ENCODE measurements around the gene SMIM3. TPM values are rescaled to one million over a fixed set of nuclear protein-coding genes. Genes with fewer than 3 reads are reported as not detected.
"Not testable (repeated sequence)": the region's sequence is repeated elsewhere in the genome, so short reads cannot be mapped to it uniquely, and the experiment has no call there.

The SMIM3 gene
- total and polyA plus RNA-seq, 4 donors = 14.0 to 54.8 (median 17.0) TPM

GRCh38 chr5:150734579-150735384 lies 43.8 kb upstream of the SMIM3 start:
- no peak for TF ChIP-seq CTCF (IDR thresholded peaks at IDR 0.05; ENCODE audit: control extremely low read depth, extremely low read depth)
- Histone ChIP-seq H3K9me3 (ENCODE audit: control insufficient read depth in 4 of 4, insufficient read depth in 3 of 4, low read length in 3 of 4) (peaks cover 0 to 4% (median 0%) of the 10 kb centered on the region in 4 donors), H3K27me3 (ENCODE audit: control insufficient read depth in 3 of 3, insufficient read depth in 3 of 3, low read length in 2 of 3) (no peaks in the 10 kb centered on the region), H3K36me3 (ENCODE audit: control insufficient read depth in 4 of 4, insufficient read depth in 4 of 4, low read length in 4 of 4) (peaks cover 5 to 44% (median 32%) of the 10 kb centered on the region in 4 donors), H3K27ac (ENCODE audit: low read depth in 1 of 2, low read length in 1 of 2) (peak overlapping the region in 1 of 2 donors; percentile 49), H3K9ac (ENCODE audit: insufficient read depth in 1 of 2, low read length in 2 of 2) (no peak overlapping the region), H3K4me3 (no peak overlapping the region), H3K4me1 (ENCODE audit: control insufficient read depth in 5 of 5, insufficient read depth in 5 of 5, low read length in 5 of 5) (peaks cover 0 to 3% (median 0%) of the 10 kb centered on the region in 5 donors)
- no peak for DNase-seq
- WGBS, 2 donors = 54 to 82% methylated on average over 7 of the region's 7 CpGs
- ATAC-seq (ENCODE audit: insufficient read depth, low FRiP score) = no peak

GRCh38 chr5:150738862-150739261 lies 39.7 kb upstream of the SMIM3 start:
- H3K4me3 ChIP-seq = no peak overlapping the region
- ATAC-seq (ENCODE audit: insufficient read depth, low FRiP score) (no peak), DNase-seq (no peak)
- H3K9ac ChIP-seq (ENCODE audit: insufficient read depth in 1 of 2, low read length in 2 of 2) = no peak overlapping the region
- no peak overlapping the region for H3K27ac ChIP-seq (ENCODE audit: low read depth in 1 of 2, low read length in 1 of 2)
- peaks cover 2 to 41% (median 16%) of the 10 kb centered on the region in 4 donors for H3K36me3 ChIP-seq (ENCODE audit: control insufficient read depth in 4 of 4, insufficient read depth in 4 of 4, low read length in 4 of 4)
- no peak for TF ChIP-seq CTCF (IDR thresholded peaks at IDR 0.05; ENCODE audit: control extremely low read depth, extremely low read depth)
- WGBS, 2 donors = 94 to 96% methylated on average over 7 of the region's 7 CpGs
- peaks cover 0 to 3% (median 0%) of the 10 kb centered on the region in 5 donors for H3K4me1 ChIP-seq (ENCODE audit: control insufficient read depth in 5 of 5, insufficient read depth in 5 of 5, low read length in 5 of 5)
- H3K9me3 ChIP-seq (ENCODE audit: control insufficient read depth in 4 of 4, insufficient read depth in 3 of 4, low read length in 3 of 4) = peaks cover 0 to 4% (median 0%) of the 10 kb centered on the region in 4 donors
- no peaks in the 10 kb centered on the region for H3K27me3 ChIP-seq (ENCODE audit: control insufficient read depth in 3 of 3, insufficient read depth in 3 of 3, low read length in 2 of 3)

GRCh38 chr5:150740992-150741391 lies 37.6 kb upstream of the SMIM3 start:
- Histone ChIP-seq H3K4me1 (ENCODE audit: control insufficient read depth in 5 of 5, insufficient read depth in 5 of 5, low read length in 5 of 5) (peaks cover 0 to 2% (median 0%) of the 10 kb centered on the region in 5 donors), H3K4me3 (no peak overlapping the region), H3K9me3 (ENCODE audit: control insufficient read depth in 4 of 4, insufficient read depth in 3 of 4, low read length in 3 of 4) (no peaks in the 10 kb centered on the region), H3K36me3 (ENCODE audit: control insufficient read depth in 4 of 4, insufficient read depth in 4 of 4, low read length in 4 of 4) (peaks cover 0 to 22% (median 11%) of the 10 kb centered on the region in 4 donors), H3K27me3 (ENCODE audit: control insufficient read depth in 3 of 3, insufficient read depth in 3 of 3, low read length in 2 of 3) (no peaks in the 10 kb centered on the region), H3K9ac (ENCODE audit: insufficient read depth in 1 of 2, low read length in 2 of 2) (no peak overlapping the region), H3K27ac (ENCODE audit: low read depth in 1 of 2, low read length in 1 of 2) (no peak overlapping the region)
- no peak for DNase-seq
- no peak for ATAC-seq (ENCODE audit: insufficient read depth, low FRiP score)
- no peak for TF ChIP-seq CTCF (IDR thresholded peaks at IDR 0.05; ENCODE audit: control extremely low read depth, extremely low read depth)

DNA sequence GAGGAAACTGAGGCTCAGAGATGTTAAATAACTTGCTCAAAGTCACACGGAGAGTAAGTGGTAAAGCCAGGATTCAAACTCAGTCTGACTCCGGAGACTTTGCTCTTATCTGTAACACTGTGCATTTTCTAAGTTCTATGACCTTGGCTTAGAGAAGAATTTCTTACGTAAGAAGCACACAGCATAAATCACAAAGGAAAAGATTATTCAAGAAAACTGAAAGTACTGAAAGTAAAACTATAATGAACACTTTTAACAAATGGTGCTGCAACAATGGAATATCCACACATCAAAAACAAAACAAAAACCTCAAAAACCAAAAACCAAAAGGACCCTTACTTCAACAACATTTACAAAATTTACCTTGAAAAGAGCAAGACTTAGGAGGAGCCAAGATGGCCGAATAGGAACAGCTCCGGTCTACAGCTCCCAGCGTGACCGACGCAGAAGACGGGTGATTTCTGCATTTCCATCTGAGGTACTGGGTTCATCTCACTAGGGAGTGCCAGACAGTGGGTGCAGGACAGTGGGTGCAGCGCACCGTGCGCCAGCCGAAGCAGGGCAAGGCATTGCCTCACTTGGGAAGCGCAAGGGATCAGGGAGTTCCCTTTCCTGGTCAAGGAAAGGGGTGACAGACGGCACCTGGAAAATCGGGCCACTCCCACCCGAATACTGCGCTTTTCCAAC lies 36.0 kb upstream of the SMIM3 start:
- not testable (repeated sequence) for DNase-seq; H3K9me3 ChIP-seq (ENCODE audit: control insufficient read depth in 4 of 4, insufficient read depth in 3 of 4, low read length in 3 of 4); H3K9ac ChIP-seq (ENCODE audit: insufficient read depth in 1 of 2, low read length in 2 of 2); H3K27ac ChIP-seq (ENCODE audit: low read depth in 1 of 2, low read length in 1 of 2); ATAC-seq (ENCODE audit: insufficient read depth, low FRiP score); H3K4me3 ChIP-seq; H3K27me3 ChIP-seq (ENCODE audit: control insufficient read depth in 3 of 3, insufficient read depth in 3 of 3, low read length in 2 of 3); H3K4me1 ChIP-seq (ENCODE audit: control insufficient read depth in 5 of 5, insufficient read depth in 5 of 5, low read length in 5 of 5)
- WGBS, 2 donors = 92% methylated on average over 14 to 18 of the region's 18 CpGs
- peaks cover 0 to 11% (median 7%) of the 10 kb centered on the region in 4 donors for H3K36me3 ChIP-seq (ENCODE audit: control insufficient read depth in 4 of 4, insufficient read depth in 4 of 4, low read length in 4 of 4)

DNA sequence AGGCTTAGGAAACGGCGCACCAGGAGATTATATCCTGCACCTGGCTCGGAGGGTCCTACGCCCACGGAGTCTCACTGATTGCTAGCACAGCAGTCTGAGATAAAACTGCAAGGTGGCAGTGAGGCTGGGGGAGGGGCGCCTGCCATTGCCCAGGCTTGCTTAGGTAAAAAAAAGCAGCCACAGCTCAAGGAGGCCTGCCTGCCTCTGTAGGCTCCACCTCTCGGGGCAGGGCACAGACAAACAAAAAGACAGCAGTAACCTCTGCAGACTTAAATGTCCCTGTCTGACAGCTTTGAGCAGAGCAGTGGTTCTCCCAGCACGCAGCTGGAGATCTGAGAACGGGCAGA lies 35.4 kb upstream of the SMIM3 start:
- DNase-seq = not testable (repeated sequence)
- peaks cover 0 to 11% (median 7%) of the 10 kb centered on the region in 4 donors for H3K36me3 ChIP-seq (ENCODE audit: control insufficient read depth in 4 of 4, insufficient read depth in 4 of 4, low read length in 4 of 4)

More for the DNA sequence above, 35.4 kb upstream of the SMIM3 start:
- not testable (repeated sequence) for H3K27me3 ChIP-seq (ENCODE audit: control insufficient read depth in 3 of 3, insufficient read depth in 3 of 3, low read length in 2 of 3); H3K9ac ChIP-seq (ENCODE audit: insufficient read depth in 1 of 2, low read length in 2 of 2); H3K9me3 ChIP-seq (ENCODE audit: control insufficient read depth in 4 of 4, insufficient read depth in 3 of 4, low read length in 3 of 4); H3K4me1 ChIP-seq (ENCODE audit: control insufficient read depth in 5 of 5, insufficient read depth in 5 of 5, low read length in 5 of 5); ATAC-seq (ENCODE audit: insufficient read depth, low FRiP score); H3K27ac ChIP-seq (ENCODE audit: low read depth in 1 of 2, low read length in 1 of 2); H3K4me3 ChIP-seq
- WGBS, 2 donors = 96 to 99% methylated on average over 8 to 9 of the region's 9 CpGs
